GM23338 (cell line): Measurements from ENCODE around the gene NCBP1. TPM values are rescaled to one million over a fixed set of nuclear protein-coding genes. Genes with fewer than 3 reads are reported as not detected.

Source experiments
- ATAC-seq: fragments of 200-7000 bp; cut with Tn5 transposase; 3 replicates; pipeline ENCODE4 v1.9.1; 2020
- DNase-seq: peaks from one replicate; pipeline ENCODE4 v3.0.0-alpha.2; 2015; ENCODE audit warnings: low spot score
- H2AFZ ChIP-seq: fragments of 200-600 bp; sonication (generic); 2 replicates; pipeline ENCODE4 v1.8.0; 2016; ENCODE audit warnings: antibody characterized with exemption, mild to moderate bottlenecking, moderate library complexity
- H3F3A ChIP-seq: fragments of 200-600 bp; sonication (generic); replicated peaks from 2 replicates; pipeline ENCODE4 v1.8.0; 2017; ENCODE audit warnings: antibody characterized with exemption, mixed run types, low read depth
- H3K27ac ChIP-seq: fragments of 200-600 bp; sonication (generic); 2 replicates; pipeline ENCODE4 v1.6.1; 2016; ENCODE audit warnings: low read depth
- H3K27me3 ChIP-seq: fragments of 200-600 bp; sonication (generic); 2 replicates; pipeline ENCODE4 v1.8.0; 2016; ENCODE audit warnings: mild to moderate bottlenecking, mixed run types, moderate library complexity; ENCODE audit not compliant: insufficient read depth
- H3K36me3 ChIP-seq: fragments of 200-600 bp; sonication (generic); 2 replicates; pipeline ENCODE4 v1.8.0; 2016; ENCODE audit warnings: mild to moderate bottlenecking; ENCODE audit not compliant: insufficient read depth
- H3K4me1 ChIP-seq: fragments of 200-600 bp; sonication (generic); 2 replicates; pipeline ENCODE4 v1.8.0; 2016; ENCODE audit warnings: mild to moderate bottlenecking, moderate library complexity; ENCODE audit not compliant: insufficient read depth
- H3K4me2 ChIP-seq: fragments of 200-600 bp; sonication (generic); 2 replicates; pipeline ENCODE4 v1.7.1; 2017; ENCODE audit warnings: mixed run types
- H3K4me3 ChIP-seq: fragments of 200-600 bp; sonication (generic); 2 replicates; pipeline ENCODE4 v1.6.1; 2016; ENCODE audit warnings: mixed run types
- H3K79me2 ChIP-seq: fragments of 200-600 bp; sonication (generic); replicated peaks from 2 replicates; pipeline ENCODE4 v1.8.0; 2017; ENCODE audit warnings: mild to moderate bottlenecking; ENCODE audit not compliant: insufficient read depth
- H3K9me2 ChIP-seq: fragments of 200-600 bp; sonication (generic); 2 replicates; pipeline ENCODE4 v1.8.0; 2017; ENCODE audit not compliant: insufficient read depth
- H4K20me1 ChIP-seq: fragments of 200-600 bp; sonication (generic); replicated peaks from 2 replicates; pipeline ENCODE4 v1.8.0; 2017; ENCODE audit warnings: mild to moderate bottlenecking; ENCODE audit not compliant: insufficient read depth
- H3K27ac Mint-ChIP-seq: 2 replicates; pipeline ENCODE4 v1.8.0; 2020; ENCODE audit warnings: inconsistent platforms, mild to moderate bottlenecking, moderate library complexity, mixed read lengths
- H3K27me3 Mint-ChIP-seq: 3 replicates; pipeline ENCODE4 v1.8.0; 2022; ENCODE audit warnings: low read depth, mild to moderate bottlenecking, moderate library complexity, mixed read lengths, inconsistent platforms; ENCODE audit not compliant: insufficient read depth, poor library complexity
- H3K36me3 Mint-ChIP-seq: 3 replicates; pipeline ENCODE4 v1.8.0; 2021; ENCODE audit warnings: low read depth, mild to moderate bottlenecking, inconsistent platforms, moderate library complexity, mixed read lengths
- H3K4me1 Mint-ChIP-seq: 3 replicates; pipeline ENCODE4 v1.8.0; 2020; ENCODE audit warnings: mild to moderate bottlenecking, inconsistent platforms, mixed read lengths
- H3K4me3 Mint-ChIP-seq: 3 replicates; pipeline ENCODE4 v1.8.0; 2021; ENCODE audit warnings: moderate library complexity, mild to moderate bottlenecking, inconsistent platforms, mixed read lengths
- H3K9me3 Mint-ChIP-seq: 3 replicates; pipeline ENCODE4 v1.8.0; 2020; ENCODE audit warnings: moderate library complexity, mild to moderate bottlenecking, inconsistent platforms, mixed read lengths
- CTCF ChIP-seq, 2 experiments: fragments of 200-600 bp in 1 of 2; sonication (generic) in 1 of 2; conservative IDR thresholded peaks; 2 replicates each; pipeline versions ENCODE4 v1.5.1 to v1.6.1; 2016 to 2017; ENCODE audit warnings: antibody characterized with exemption in 2 of 2, low read depth in 2 of 2, mild to moderate bottlenecking in 2 of 2, moderate library complexity in 1 of 2
- ETS1 ChIP-seq: IDR thresholded peaks from 2 replicates; pipeline ENCODE4 v1.6.1; 2016; ENCODE audit warnings: antibody characterized with exemption
- ZNF462 ChIP-seq: fragments of 250-450 bp; sonication (Bioruptor Pico); IDR thresholded peaks from 2 replicates; pipeline ENCODE4 v1.5.0; 2020; ENCODE audit warnings: mild to moderate bottlenecking, moderate library complexity
- polyA plus RNA-seq: library from polyadenylated mRNA; unstranded; fragments of >200 nt; fragmentation: Nextera tagmentation; extraction: Ambion mirVana; gene quantifications from 2 replicates; pipeline ENCODE4 v1.2.1, GENCODE V29; 2016
- total RNA-seq: library from RNA; depleted of rRNA; stranded (reverse); fragments of >200 nt; shearing (Covaris generic); gene quantifications from 2 replicates; pipeline ENCODE4 v1.2.3, GENCODE V29; 2014

Gene NCBP1
- total and polyA plus RNA-seq, 2 experiments from 2014 or later: 43.9 to 60.2 TPM

- Histone ChIP-seq H3K36me3 (no peaks in the 10 kb centered on the region), H3K27ac (no peak overlapping the region), H3K27me3 (no peaks in the 10 kb centered on the region), H2AFZ (no peak overlapping the region), H3K4me2 (no peak overlapping the region), H3F3A (no peaks in the 10 kb centered on the region), H3K4me3 (no peak overlapping the region), H3K4me1 (peaks cover 6% of the 10 kb centered on the region; the same call in 1 of the 2 replicates), H3K79me2 (no peaks in the 10 kb centered on the region), H3K9me2 (no peaks in the 10 kb centered on the region), H4K20me1 (no peaks in the 10 kb centered on the region)
- no peak overlapping the region for H3K4me3 Mint-ChIP-seq
- TF ChIP-seq CTCF (conservative IDR thresholded peaks at IDR 0.05; ENCODE audit: low read depth in 2 of 2) (peak in 1 of 2 experiments; percentile 32; a peak in 2 of 4 replicates), ETS1 (no peak), ZNF462 (CRISPR knock-in tag) (no peak)
- H3K36me3 Mint-ChIP-seq: no peaks in the 10 kb centered on the region; the same call in 2 of the 3 replicates
- no peak overlapping the region for H3K27ac Mint-ChIP-seq
- peaks cover 15% of the 10 kb centered on the region for H3K4me1 Mint-ChIP-seq
- no peaks in the 10 kb centered on the region for H3K27me3 Mint-ChIP-seq
- ATAC-seq (peak; percentile 40), DNase-seq (peak; percentile 18)
- no peaks in the 10 kb centered on the region for H3K9me3 Mint-ChIP-seq
Measured at GRCh38 chr9:97594381-97594921, 39.2 kb upstream of the NCBP1 start.
